Lower lobe of right lung (tissue), 2 donors: ENCODE results near the gene TARBP2. TPM values are rescaled to one million over a fixed set of nuclear protein-coding genes. Genes with fewer than 3 reads are reported as not detected.
A peak's percentile ranks its signal among the peaks of the same experiment; 100 is the strongest.

Source experiments
- ATAC-seq, 2 donors: fragments of 200-7000 bp; cut with Tn5 transposase; one replicate each; pipeline ENCODE4 v1.9.1; 2020 to 2022; ENCODE audit warnings: mild to moderate bottlenecking in 2 of 2, moderate library complexity in 2 of 2
- DNase-seq: peaks from one replicate; pipeline ENCODE4 v3.0.0-alpha.2; 2020
- H3K27ac ChIP-seq: fragments of 200-600 bp; one replicate; pipeline ENCODE4 v1.8.0; 2022
- H3K27me3 ChIP-seq: fragments of 200-600 bp; one replicate; pipeline ENCODE4 v1.8.0; 2022; ENCODE audit warnings: low read depth
- H3K36me3 ChIP-seq: fragments of 200-600 bp; one replicate; pipeline ENCODE4 v1.8.0; 2022; ENCODE audit warnings: mild to moderate bottlenecking
- H3K4me1 ChIP-seq: fragments of 200-600 bp; one replicate; pipeline ENCODE4 v1.8.0; 2022
- H3K4me3 ChIP-seq: fragments of 200-600 bp; one replicate; pipeline ENCODE4 v1.8.0; 2022; ENCODE audit warnings: mild to moderate bottlenecking
- H3K9me3 ChIP-seq: fragments of 200-600 bp; one replicate; pipeline ENCODE4 v1.8.0; 2022
- CTCF ChIP-seq: fragments of 200-600 bp; IDR thresholded peaks from one replicate; pipeline ENCODE4 v1.8.0; 2022; ENCODE audit warnings: antibody characterized with exemption, mild to moderate bottlenecking
- intact Hi-C: fragments of 100-400 bp; cut with DNase I; formaldehyde crosslinking; loops from one replicate; pipeline ENCODE4 v1.11.0; 2022
- total RNA-seq: library from RNA; stranded (reverse); fragmentation: NEBNext Ultra II Directional; extraction: Animal tissue kit (Norgen Biotek cat#: 25700); gene quantifications from one replicate; pipeline ENCODE4 v1.2.1, GENCODE V29; 2021
- donor health status: DM: no; HTN: yes; CAD: no; lungs with severe emphysema.

The TARBP2 gene
- total RNA-seq, 1 donor from 2014 or later: 34.3 TPM

- TF ChIP-seq CTCF: no peak
- no peaks in the 10 kb centered on the region for H3K27me3 ChIP-seq
- H3K4me1 ChIP-seq: peaks cover 24% of the 10 kb centered on the region
- no peak overlapping the region for H3K27ac ChIP-seq
- DNase-seq (no peak), ATAC-seq (no peak)
- peak overlapping the region; percentile 1 for H3K4me3 ChIP-seq
- H3K9me3 ChIP-seq: no peaks in the 10 kb centered on the region
- peaks cover 62% of the 10 kb centered on the region for H3K36me3 ChIP-seq
- intact Hi-C loops: no loop called here
Observed at GRCh38 chr12:53454707-53455106, 46.4 kb upstream of the TARBP2 start.

- Histone ChIP-seq H3K9me3 (no peaks in the 10 kb centered on the region), H3K4me1 (peaks cover 24% of the 10 kb centered on the region), H3K27me3 (no peaks in the 10 kb centered on the region), H3K4me3 (no peak overlapping the region), H3K27ac (no peak overlapping the region), H3K36me3 (peaks cover 84% of the 10 kb centered on the region)
- ATAC-seq (no peak), DNase-seq (no peak)
- intact Hi-C loops: no loop called here
- TF ChIP-seq CTCF: no peak
Observed at GRCh38 chr12:53456654-53457366, 44.3 kb upstream of the TARBP2 start.

- DNase-seq (no peak), ATAC-seq (no peak)
- no peak overlapping the region for H3K4me3 ChIP-seq
- no peaks in the 10 kb centered on the region for H3K9me3 ChIP-seq
- intact Hi-C loops: no loop called here
- peaks cover 100% of the 10 kb centered on the region for H3K36me3 ChIP-seq
- no peak for TF ChIP-seq CTCF
- H3K27me3 ChIP-seq: no peaks in the 10 kb centered on the region
- no peak overlapping the region for H3K27ac ChIP-seq
- H3K4me1 ChIP-seq: peaks cover 12% of the 10 kb centered on the region
Observed at GRCh38 chr12:53459097-53459496, 42.0 kb upstream of the TARBP2 start.

GRCh38 chr12:53461059-53461458, 40.0 kb upstream of the TARBP2 start:
- no peak for ATAC-seq
- no peak overlapping the region for H3K4me3 ChIP-seq
- no peaks in the 10 kb centered on the region for H3K9me3 ChIP-seq
- intact Hi-C loops: no loop called here
- no peak for TF ChIP-seq CTCF
- H3K36me3 ChIP-seq: peaks cover 100% of the 10 kb centered on the region
- DNase-seq: no peak
- H3K27ac ChIP-seq: no peak overlapping the region
- no peaks in the 10 kb centered on the region for H3K4me1 ChIP-seq
- no peaks in the 10 kb centered on the region for H3K27me3 ChIP-seq

- Histone ChIP-seq H3K27me3 (no peaks in the 10 kb centered on the region), H3K36me3 (peaks cover 100% of the 10 kb centered on the region), H3K9me3 (no peaks in the 10 kb centered on the region), H3K4me3 (no peak overlapping the region), H3K4me1 (no peaks in the 10 kb centered on the region), H3K27ac (no peak overlapping the region)
- DNase-seq (no peak), ATAC-seq (no peak)
- no peak for TF ChIP-seq CTCF
- intact Hi-C loops: no loop called here
Observed at GRCh38 chr12:53461591-53461990, 39.5 kb upstream of the TARBP2 start.
